ENCODE data around the gene RGS3.

The RGS3 gene

DNA sequence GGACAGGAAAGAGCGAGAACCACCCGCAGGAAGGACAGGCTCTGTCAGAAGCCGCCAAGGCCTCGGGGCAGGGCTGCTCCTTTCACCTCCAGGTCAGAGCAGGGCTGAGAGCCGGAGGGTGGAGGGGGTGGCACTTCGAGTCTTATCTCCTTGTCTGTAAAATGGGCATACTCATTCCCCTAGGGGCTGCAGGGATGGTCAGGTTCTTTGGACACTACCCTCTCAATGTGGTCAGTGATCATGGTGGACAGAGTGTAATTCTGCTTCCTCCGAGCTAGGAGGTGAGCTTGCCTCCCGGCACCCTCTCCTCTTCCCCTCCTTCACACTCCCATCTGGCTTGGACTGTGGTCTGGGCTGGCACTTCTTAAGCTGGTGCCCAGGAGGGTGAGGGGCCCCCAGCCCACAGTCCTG, 39.6 kb downstream of the RGS3 start:
- no peaks in the 10 kb centered on the region for H3K9me3 ChIP-seq (replicated peaks; ENCODE audit: insufficient read depth, low read length)
- no peaks in the 10 kb centered on the region for H4K20me1 ChIP-seq (ENCODE audit: insufficient read depth, low read length)
- no peaks in the 10 kb centered on the region for H3K79me2 ChIP-seq (ENCODE audit: low read length)
- H3K4me1 ChIP-seq (ENCODE audit: low read length): peaks cover 13% of the 10 kb centered on the region
- H3K4me2 ChIP-seq (ENCODE audit: low read depth, low read length): no peak overlapping the region
- no peak overlapping the region for H2AFZ ChIP-seq (ENCODE audit: low read length)
- no peak overlapping the region for H3K4me3 ChIP-seq (ENCODE audit: low read length)
- no peaks in the 10 kb centered on the region for H3K36me3 ChIP-seq (replicated peaks; ENCODE audit: insufficient read depth, low read length)
- H3K9ac ChIP-seq (ENCODE audit: low read length): no peak overlapping the region
- no peak overlapping the region for H3K27ac ChIP-seq (ENCODE audit: low read length)
- DNase-seq: no peak
- no peaks in the 10 kb centered on the region for H3K27me3 ChIP-seq (replicated peaks; ENCODE audit: insufficient read depth, low read length)
- no peaks in the 10 kb centered on the region for H3K9me2 ChIP-seq (replicated peaks; ENCODE audit: insufficient read depth, low read length)
- H3F3A ChIP-seq (ENCODE audit: insufficient read depth, low read length): no peaks in the 10 kb centered on the region
- TF ChIP-seq, protein P1, sequence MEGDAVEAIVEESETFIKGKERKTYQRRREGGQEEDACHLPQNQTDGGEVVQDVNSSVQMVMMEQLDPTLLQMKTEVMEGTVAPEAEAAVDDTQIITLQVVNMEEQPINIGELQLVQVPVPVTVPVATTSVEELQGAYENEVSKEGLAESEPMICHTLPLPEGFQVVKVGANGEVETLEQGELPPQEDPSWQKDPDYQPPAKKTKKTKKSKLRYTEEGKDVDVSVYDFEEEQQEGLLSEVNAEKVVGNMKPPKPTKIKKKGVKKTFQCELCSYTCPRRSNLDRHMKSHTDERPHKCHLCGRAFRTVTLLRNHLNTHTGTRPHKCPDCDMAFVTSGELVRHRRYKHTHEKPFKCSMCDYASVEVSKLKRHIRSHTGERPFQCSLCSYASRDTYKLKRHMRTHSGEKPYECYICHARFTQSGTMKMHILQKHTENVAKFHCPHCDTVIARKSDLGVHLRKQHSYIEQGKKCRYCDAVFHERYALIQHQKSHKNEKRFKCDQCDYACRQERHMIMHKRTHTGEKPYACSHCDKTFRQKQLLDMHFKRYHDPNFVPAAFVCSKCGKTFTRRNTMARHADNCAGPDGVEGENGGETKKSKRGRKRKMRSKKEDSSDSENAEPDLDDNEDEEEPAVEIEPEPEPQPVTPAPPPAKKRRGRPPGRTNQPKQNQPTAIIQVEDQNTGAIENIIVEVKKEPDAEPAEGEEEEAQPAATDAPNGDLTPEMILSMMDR (IDR thresholded peaks at IDR 0.05; ENCODE audit: low read length): no peak
- TF ChIP-seq EZH2phosphoT487 (IDR thresholded peaks at IDR 0.05; ENCODE audit: low read length) (no peak), EZH2 (optimal IDR thresholded peaks at IDR 0.05; ENCODE audit: low read depth, low read length) (no peak)

DNA sequence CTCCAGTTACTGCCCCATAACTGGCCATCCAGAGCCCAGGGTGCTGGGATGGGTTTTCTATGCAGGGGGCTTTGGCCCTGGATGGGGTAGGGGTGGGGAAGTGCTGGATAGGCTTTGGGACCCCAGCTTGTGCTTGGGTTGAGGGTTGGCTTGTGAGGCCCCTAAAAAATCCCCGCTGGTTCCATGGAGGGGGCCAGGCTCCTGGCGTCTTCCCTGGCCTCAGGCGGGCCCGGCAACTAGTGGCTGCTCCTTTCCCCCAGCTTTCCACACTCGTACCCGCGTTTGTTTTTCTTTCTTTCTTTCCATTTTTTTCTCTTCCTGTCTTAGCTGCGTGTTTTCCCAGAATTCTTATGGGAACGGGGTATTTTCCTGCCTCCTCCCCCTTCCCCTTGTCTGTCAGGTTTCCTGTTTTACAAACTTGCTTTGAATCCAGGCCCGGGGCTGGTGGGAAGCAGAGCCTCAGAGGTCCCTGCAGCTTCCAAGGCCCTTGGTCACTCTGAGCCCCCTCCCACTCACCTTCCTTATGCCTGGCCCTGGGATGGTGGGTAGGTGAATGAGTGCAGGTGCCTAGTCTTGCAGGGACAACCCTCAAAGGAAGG, 40.2 kb downstream of the RGS3 start:
- Histone ChIP-seq H3K79me2 (ENCODE audit: low read length) (no peaks in the 10 kb centered on the region), H3K27ac (ENCODE audit: low read length) (no peak overlapping the region), H3K36me3 (replicated peaks; ENCODE audit: insufficient read depth, low read length) (no peaks in the 10 kb centered on the region), H3K4me2 (ENCODE audit: low read depth, low read length) (no peak overlapping the region), H3K9ac (ENCODE audit: low read length) (no peak overlapping the region), H3K27me3 (replicated peaks; ENCODE audit: insufficient read depth, low read length) (no peaks in the 10 kb centered on the region), H3K9me2 (replicated peaks; ENCODE audit: insufficient read depth, low read length) (no peaks in the 10 kb centered on the region), H3K4me1 (ENCODE audit: low read length) (peaks cover 13% of the 10 kb centered on the region), H3F3A (ENCODE audit: insufficient read depth, low read length) (no peaks in the 10 kb centered on the region), H4K20me1 (ENCODE audit: insufficient read depth, low read length) (no peaks in the 10 kb centered on the region), H3K4me3 (ENCODE audit: low read length) (no peak overlapping the region), H3K9me3 (replicated peaks; ENCODE audit: insufficient read depth, low read length) (no peaks in the 10 kb centered on the region), H2AFZ (ENCODE audit: low read length) (no peak overlapping the region)
- TF ChIP-seq, protein P1 (IDR thresholded peaks at IDR 0.05; ENCODE audit: low read length): no peak
- no peak for TF ChIP-seq EZH2 (optimal IDR thresholded peaks at IDR 0.05; ENCODE audit: low read depth, low read length)
- no peak for TF ChIP-seq EZH2phosphoT487 (IDR thresholded peaks at IDR 0.05; ENCODE audit: low read length)
- DNase-seq: no peak

DNA sequence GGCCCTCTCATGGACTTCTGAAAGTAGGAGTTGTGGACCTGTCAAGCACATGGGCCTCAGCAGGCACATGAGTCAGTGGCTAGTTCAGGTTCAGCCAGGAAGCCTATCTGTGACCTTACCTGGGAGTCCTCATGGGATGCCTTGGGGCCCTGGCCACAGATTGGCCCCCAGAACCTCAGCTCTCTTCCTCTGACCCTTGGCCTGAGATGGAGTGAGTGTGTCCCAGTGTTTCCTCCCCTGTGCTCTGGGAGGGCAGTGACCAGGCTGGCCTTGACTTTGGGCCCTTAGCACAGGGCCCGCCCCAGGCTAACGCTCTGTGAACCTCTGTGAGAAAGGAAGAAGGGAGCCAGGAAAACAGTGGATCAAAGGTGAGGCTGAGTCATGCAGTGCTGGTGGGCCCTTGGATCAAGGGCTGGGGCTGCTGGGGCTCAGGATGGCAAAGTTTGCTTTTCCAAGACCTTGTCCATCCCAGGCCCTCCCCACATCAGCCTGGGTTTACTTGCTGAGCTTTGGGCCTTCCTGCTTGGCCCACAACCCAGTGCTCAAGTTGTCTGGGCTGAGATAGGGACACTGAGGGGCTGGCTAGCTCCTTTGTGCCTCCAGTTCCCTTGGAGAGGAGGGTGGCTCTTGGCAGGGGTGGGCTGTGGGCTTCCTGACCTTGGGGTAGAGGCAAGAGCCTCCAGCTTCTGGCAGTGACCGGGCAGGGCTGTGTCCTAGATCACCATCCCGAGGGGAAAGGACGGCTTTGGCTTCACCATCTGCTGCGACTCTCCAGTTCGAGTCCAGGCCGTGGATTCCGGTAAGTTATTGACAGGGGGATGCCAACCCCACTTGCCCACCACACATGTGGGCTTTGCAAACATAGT, 41.4 kb downstream of the RGS3 start:
- peaks cover 4% of the 10 kb centered on the region for H3K4me1 ChIP-seq (ENCODE audit: low read length)
- H3K9me2 ChIP-seq (replicated peaks; ENCODE audit: insufficient read depth, low read length): no peaks in the 10 kb centered on the region
- TF ChIP-seq EZH2phosphoT487 (IDR thresholded peaks at IDR 0.05; ENCODE audit: low read length) (no peak), EZH2 (optimal IDR thresholded peaks at IDR 0.05; ENCODE audit: low read depth, low read length) (no peak)
- TF ChIP-seq, protein P1 (IDR thresholded peaks at IDR 0.05; ENCODE audit: low read length): no peak
- H3K4me2 ChIP-seq (ENCODE audit: low read depth, low read length): no peak overlapping the region
- H3K36me3 ChIP-seq (replicated peaks; ENCODE audit: insufficient read depth, low read length): no peaks in the 10 kb centered on the region
- H2AFZ ChIP-seq (ENCODE audit: low read length): no peak overlapping the region
- H3K27me3 ChIP-seq (replicated peaks; ENCODE audit: insufficient read depth, low read length): no peaks in the 10 kb centered on the region
- no peak overlapping the region for H3K4me3 ChIP-seq (ENCODE audit: low read length)
- no peak for DNase-seq
- no peaks in the 10 kb centered on the region for H3K9me3 ChIP-seq (replicated peaks; ENCODE audit: insufficient read depth, low read length)
- H3F3A ChIP-seq (ENCODE audit: insufficient read depth, low read length): no peaks in the 10 kb centered on the region
- no peak overlapping the region for H3K27ac ChIP-seq (ENCODE audit: low read length)
- no peaks in the 10 kb centered on the region for H3K79me2 ChIP-seq (ENCODE audit: low read length)
- H3K9ac ChIP-seq (ENCODE audit: low read length): no peak overlapping the region
- H4K20me1 ChIP-seq (ENCODE audit: insufficient read depth, low read length): no peaks in the 10 kb centered on the region

All from MM.1S (cell line).